Hepatocyte (in vitro differentiated cells): ENCODE measurements around the gene DAPK2. TPM values are rescaled to one million over a fixed set of nuclear protein-coding genes. Genes with fewer than 3 reads are reported as not detected.

Experiments
- DNase-seq: peaks from one replicate; pipeline ENCODE4 v3.0.0-alpha.2; 2016; ENCODE audit warnings: low spot score
- H2AFZ ChIP-seq: fragments of 200-600 bp; sonication (generic); 2 replicates; pipeline ENCODE4 v1.6.0; 2016; ENCODE audit warnings: antibody characterized with exemption, mild to moderate bottlenecking
- H3K27ac ChIP-seq: fragments of 200-600 bp; sonication (generic); 2 replicates; pipeline ENCODE4 v1.5.1; 2016; ENCODE audit warnings: mild to moderate bottlenecking
- H3K27me3 ChIP-seq: fragments of 200-600 bp; sonication (generic); 2 replicates; pipeline ENCODE4 v1.6.1; 2016
- H3K36me3 ChIP-seq: fragments of 200-600 bp; sonication (generic); replicated peaks from 2 replicates; pipeline ENCODE4 v1.5.1; 2016; ENCODE audit warnings: low read depth; ENCODE audit not compliant: insufficient read depth
- H3K4me1 ChIP-seq: fragments of 200-600 bp; sonication (generic); 2 replicates; pipeline ENCODE4 v1.5.1; 2016; ENCODE audit warnings: mild to moderate bottlenecking, moderate library complexity; ENCODE audit not compliant: insufficient read depth
- H3K4me2 ChIP-seq: fragments of 200-600 bp; sonication (generic); 2 replicates; pipeline ENCODE4 v1.6.0; 2016
- H3K4me3 ChIP-seq: fragments of 200-600 bp; sonication (generic); 2 replicates; pipeline ENCODE4 v1.5.1; 2016; ENCODE audit warnings: mild to moderate bottlenecking
- H3K79me2 ChIP-seq: fragments of 200-600 bp; sonication (generic); 2 replicates; pipeline ENCODE4 v1.6.0; 2017; ENCODE audit warnings: mild to moderate bottlenecking
- H3K9me2 ChIP-seq: fragments of 200-600 bp; sonication (generic); replicated peaks from 2 replicates; pipeline ENCODE4 v1.6.0; 2017; ENCODE audit warnings: mild to moderate bottlenecking; ENCODE audit not compliant: insufficient read depth
- H3K9me3 ChIP-seq: fragments of 200-600 bp; sonication (generic); 2 replicates; pipeline ENCODE4 v1.5.1; 2016; ENCODE audit warnings: low read depth, mild to moderate bottlenecking
- H4K20me1 ChIP-seq: fragments of 200-600 bp; sonication (generic); 2 replicates; pipeline ENCODE4 v1.6.0; 2016; ENCODE audit warnings: mild to moderate bottlenecking; ENCODE audit not compliant: insufficient read depth, poor library complexity, severe bottlenecking
- CTCF ChIP-seq: fragments of 200-600 bp; sonication (generic); IDR thresholded peaks from 2 replicates; pipeline ENCODE4 v1.5.1; 2016; ENCODE audit warnings: antibody characterized with exemption, mild to moderate bottlenecking; ENCODE audit not compliant: poor library complexity
- EZH2 ChIP-seq: fragments of 200-600 bp; sonication (generic); IDR thresholded peaks from 2 replicates; pipeline ENCODE4 v1.6.1; 2016; ENCODE audit warnings: antibody characterized with exemption, mild to moderate bottlenecking, borderline replicate concordance
- EZH2phosphoT487 ChIP-seq: fragments of 200-600 bp; sonication (generic); IDR thresholded peaks from one replicate; pipeline ENCODE4 v1.6.1; 2018; ENCODE audit warnings: antibody characterized with exemption, mild to moderate bottlenecking, low read depth, moderate library complexity; ENCODE audit not compliant: unreplicated experiment, severe bottlenecking
- WGBS: methylation state at CpG from one replicate; pipeline ENCODE4 v1.1.6; 2016; ENCODE audit warnings: low lambda C conversion rate; ENCODE audit errors: missing lambda C conversion rate; 5-methylcytosine and 5-hydroxymethylcytosine counted together
- polyA plus RNA-seq: library from polyadenylated mRNA; unstranded; fragments of >200 nt; fragmentation: Nextera tagmentation; extraction: Ambion mirVana; gene quantifications from 2 replicates; pipeline ENCODE4 v1.2.1, GENCODE V29; 2016
- total RNA-seq: library from RNA; depleted of rRNA; stranded (reverse); fragments of >200 nt; gene quantifications from 2 replicates; pipeline ENCODE4 v1.2.3, GENCODE V29; 2014

The DAPK2 gene
- total and polyA plus RNA-seq, 2 experiments from 2014 or later: 4.9 to 5.1 TPM

- Histone ChIP-seq H3K4me2 (no peak overlapping the region), H3K4me1 (peaks cover 16% of the 10 kb centered on the region), H3K9me2 (no peaks in the 10 kb centered on the region), H3K36me3 (no peaks in the 10 kb centered on the region), H3K4me3 (no peak overlapping the region), H4K20me1 (no peaks in the 10 kb centered on the region), H3K79me2 (no peaks in the 10 kb centered on the region), H3K27ac (no peak overlapping the region), H3K9me3 (no peaks in the 10 kb centered on the region), H3K27me3 (no peaks in the 10 kb centered on the region), H2AFZ (no peak overlapping the region)
- TF ChIP-seq EZH2phosphoT487 (no peak), EZH2 (no peak), CTCF (no peak)
- DNase-seq: no peak
- 89% methylated on average over 8 of the region's 8 CpGs for WGBS
Measured at GRCh38 chr15:63905558-63906265, 140.6 kb downstream of the DAPK2 start.

GRCh38 chr15:63905131-63905530, 141.2 kb downstream of the DAPK2 start:
- DNase-seq: no peak
- Histone ChIP-seq H4K20me1 (no peaks in the 10 kb centered on the region), H3K9me3 (no peaks in the 10 kb centered on the region), H3K27ac (no peak overlapping the region), H3K4me2 (no peak overlapping the region), H3K27me3 (no peaks in the 10 kb centered on the region), H3K9me2 (no peaks in the 10 kb centered on the region), H3K4me3 (no peak overlapping the region), H3K36me3 (no peaks in the 10 kb centered on the region), H3K4me1 (peaks cover 10% of the 10 kb centered on the region), H3K79me2 (no peaks in the 10 kb centered on the region), H2AFZ (no peak overlapping the region)
- no peak for TF ChIP-seq EZH2
- no peak for TF ChIP-seq EZH2phosphoT487
- TF ChIP-seq CTCF: no peak
- WGBS: 82% methylated on average over 7 of the region's 7 CpGs

- no peaks in the 10 kb centered on the region for H3K36me3 ChIP-seq
- H3K79me2 ChIP-seq: no peaks in the 10 kb centered on the region
- peaks cover under 1% of the 10 kb centered on the region for H3K4me1 ChIP-seq
- H3K27ac ChIP-seq: no peak overlapping the region
- H3K9me3 ChIP-seq: no peaks in the 10 kb centered on the region
- TF ChIP-seq EZH2: no peak
- TF ChIP-seq EZH2phosphoT487: no peak
- no peak for TF ChIP-seq CTCF
- H3K4me3 ChIP-seq: no peak overlapping the region
- 82% methylated on average over 4 of the region's 4 CpGs for WGBS
- H3K9me2 ChIP-seq: no peaks in the 10 kb centered on the region
- no peak overlapping the region for H3K4me2 ChIP-seq
- no peaks in the 10 kb centered on the region for H4K20me1 ChIP-seq
- no peak overlapping the region for H2AFZ ChIP-seq
- no peaks in the 10 kb centered on the region for H3K27me3 ChIP-seq
- DNase-seq: no peak
Measured at GRCh38 chr15:63904042-63904441, 142.2 kb downstream of the DAPK2 start.

GRCh38 chr15:63902671-63903035, 143.6 kb downstream of the DAPK2 start:
- no peak overlapping the region for H3K4me2 ChIP-seq
- H3K9me2 ChIP-seq: no peaks in the 10 kb centered on the region
- H3K4me1 ChIP-seq: no peaks in the 10 kb centered on the region
- TF ChIP-seq EZH2 (no peak), CTCF (no peak), EZH2phosphoT487 (no peak)
- DNase-seq: no peak
- H4K20me1 ChIP-seq: no peaks in the 10 kb centered on the region
- H3K27me3 ChIP-seq: no peaks in the 10 kb centered on the region
- WGBS: 82% methylated on average over 8 of the region's 8 CpGs
- H2AFZ ChIP-seq: no peak overlapping the region
- no peak overlapping the region for H3K4me3 ChIP-seq
- H3K79me2 ChIP-seq: no peaks in the 10 kb centered on the region
- H3K9me3 ChIP-seq: no peaks in the 10 kb centered on the region
- no peak overlapping the region for H3K27ac ChIP-seq
- H3K36me3 ChIP-seq: no peaks in the 10 kb centered on the region
